ENCODE results near the gene ARHGAP31. TPM values are rescaled to one million over a fixed set of nuclear protein-coding genes. Genes with fewer than 3 reads are reported as not detected.

Gene ARHGAP31
- total and polyA plus RNA-seq, 2 experiments from 2014 or later = 1.2 to 4.3 TPM

- H3K9me3 Mint-ChIP-seq = no peaks in the 10 kb centered on the region
- H3K27me3 ChIP-seq (ENCODE audit: insufficient read depth) = no peaks in the 10 kb centered on the region
- no peak overlapping the region for H3K27ac Mint-ChIP-seq
- no peak overlapping the region for H3K4me2 ChIP-seq
- DNase-seq (ENCODE audit: low spot score) = no peak
- no peak overlapping the region for H2AFZ ChIP-seq
- TF ChIP-seq ZNF114 (CRISPR knock-in tag; IDR thresholded peaks at IDR 0.05) (no peak), EZH2 (IDR thresholded peaks at IDR 0.05; ENCODE audit: low read depth, unreplicated experiment) (no peak), CTCF (conservative IDR thresholded peaks at IDR 0.05; ENCODE audit: low read depth in 2 of 2) (no peak), CREB1 (CRISPR knock-in tag; IDR thresholded peaks at IDR 0.05; ENCODE audit: low read depth) (no peak), ETS1 (IDR thresholded peaks at IDR 0.05) (no peak)
- peaks cover 69% of the 10 kb centered on the region for H3K36me3 Mint-ChIP-seq (ENCODE audit: low read depth)
- no peak overlapping the region for H3K27ac ChIP-seq (ENCODE audit: low read depth)
- no peak overlapping the region for H3K4me3 ChIP-seq
- no peak for ATAC-seq
- H3F3A ChIP-seq (replicated peaks; ENCODE audit: low read depth) = no peaks in the 10 kb centered on the region
- H3K4me1 ChIP-seq (ENCODE audit: insufficient read depth) = no peaks in the 10 kb centered on the region
- peaks cover 18% of the 10 kb centered on the region for H4K20me1 ChIP-seq (replicated peaks; ENCODE audit: insufficient read depth)
- H3K4me3 Mint-ChIP-seq = no peak overlapping the region
- H3K9me2 ChIP-seq (ENCODE audit: insufficient read depth) = no peaks in the 10 kb centered on the region
- H3K4me1 Mint-ChIP-seq = no peaks in the 10 kb centered on the region
- peaks cover 48% of the 10 kb centered on the region for H3K36me3 ChIP-seq (ENCODE audit: insufficient read depth)
- H3K79me2 ChIP-seq (replicated peaks; ENCODE audit: insufficient read depth) = peaks cover 24% of the 10 kb centered on the region
- H3K27me3 Mint-ChIP-seq (ENCODE audit: insufficient read depth, low read depth, poor library complexity) = no peaks in the 10 kb centered on the region
Measured at GRCh38 chr3:119456469-119456868, 162.3 kb downstream of the ARHGAP31 start.

- no peaks in the 10 kb centered on the region for H3F3A ChIP-seq (replicated peaks; ENCODE audit: low read depth)
- peaks cover 69% of the 10 kb centered on the region for H3K36me3 Mint-ChIP-seq (ENCODE audit: low read depth)
- no peak overlapping the region for H3K4me2 ChIP-seq
- H3K27ac ChIP-seq (ENCODE audit: low read depth) = no peak overlapping the region
- no peaks in the 10 kb centered on the region for H3K27me3 ChIP-seq (ENCODE audit: insufficient read depth)
- H3K36me3 ChIP-seq (ENCODE audit: insufficient read depth) = peaks cover 49% of the 10 kb centered on the region
- H3K9me3 Mint-ChIP-seq = no peaks in the 10 kb centered on the region
- no peaks in the 10 kb centered on the region for H3K27me3 Mint-ChIP-seq (ENCODE audit: insufficient read depth, low read depth, poor library complexity)
- ATAC-seq (no peak), DNase-seq (ENCODE audit: low spot score) (no peak)
- no peaks in the 10 kb centered on the region for H3K9me2 ChIP-seq (ENCODE audit: insufficient read depth)
- no peak overlapping the region for H2AFZ ChIP-seq
- H3K4me1 Mint-ChIP-seq = no peaks in the 10 kb centered on the region; the same call in 2 of the 3 replicates
- H4K20me1 ChIP-seq (replicated peaks; ENCODE audit: insufficient read depth) = peaks cover 18% of the 10 kb centered on the region
- H3K27ac Mint-ChIP-seq = no peak overlapping the region
- no peak overlapping the region for H3K4me3 Mint-ChIP-seq
- no peaks in the 10 kb centered on the region for H3K4me1 ChIP-seq (ENCODE audit: insufficient read depth)
- H3K79me2 ChIP-seq (replicated peaks; ENCODE audit: insufficient read depth) = peaks cover 32% of the 10 kb centered on the region
- H3K4me3 ChIP-seq = no peak overlapping the region
- TF ChIP-seq STAT1 (IDR thresholded peaks at IDR 0.05; ENCODE audit: unreplicated experiment) (no peak), CTCF (conservative IDR thresholded peaks at IDR 0.05; ENCODE audit: low read depth in 2 of 2) (no peak), EZH2phosphoT487 (IDR thresholded peaks at IDR 0.05; ENCODE audit: unreplicated experiment) (no peak), JUNB (IDR thresholded peaks at IDR 0.05; ENCODE audit: unreplicated experiment) (no peak), REST (IDR thresholded peaks at IDR 0.05; ENCODE audit: unreplicated experiment) (no peak)
Measured at GRCh38 chr3:119457246-119457645, 163.1 kb downstream of the ARHGAP31 start.

All from GM23338 (cell line).